ENCODE data around the gene TMEM229B. TPM values are rescaled to one million over a fixed set of nuclear protein-coding genes. Genes with fewer than 3 reads are reported as not detected.

TMEM229B gene
- total and polyA plus RNA-seq, 2 of the 4 experiments (the other 2 are of a cell fraction), result under 0.01 TPM; not detected in 1

DNA sequence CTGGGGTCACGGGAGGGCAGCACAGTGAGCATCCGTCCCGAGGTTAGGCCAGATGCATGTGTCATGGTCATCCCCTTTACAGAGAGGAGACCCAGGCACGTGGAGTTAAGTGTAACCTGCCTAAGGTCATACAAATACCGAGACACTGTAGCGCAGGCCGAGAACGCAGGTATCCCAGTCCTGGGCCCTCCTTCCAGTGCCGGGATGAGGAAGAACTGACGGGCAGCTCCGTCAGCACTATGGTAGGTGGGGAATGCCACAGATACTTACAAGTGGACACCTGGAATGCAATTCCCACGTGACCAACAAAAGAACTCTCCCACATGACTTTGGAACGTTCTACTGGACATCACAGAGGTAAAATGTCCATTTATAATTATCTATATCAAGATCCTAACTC, 8.7 kb upstream of the TMEM229B start:
- Histone ChIP-seq H3K14ac (replicated peaks; ENCODE audit: low read depth, low read length) (no peak overlapping the region), H2AK9ac (replicated peaks; ENCODE audit: low read depth, low read length, poor library complexity) (no peak overlapping the region), H3K9me1 (ENCODE audit: insufficient read depth, low read length) (no peaks in the 10 kb centered on the region), H3K36me3 (ENCODE audit: control insufficient read depth, insufficient read depth, low read length) (no peaks in the 10 kb centered on the region), H2AK5ac (ENCODE audit: low read depth, low read length) (no peak overlapping the region), H3K27ac (ENCODE audit: insufficient read depth, low read length) (no peak overlapping the region), H3K56ac (ENCODE audit: extremely low read depth, insufficient read depth, low read length) (no peak overlapping the region), H3K4ac (ENCODE audit: low read depth, low read length) (no peak overlapping the region), H4K91ac (ENCODE audit: insufficient read depth, low read depth, low read length) (no peak overlapping the region), H2BK120ac (ENCODE audit: low read depth, low read length) (no peak overlapping the region), H3K4me1 (ENCODE audit: control insufficient read depth, insufficient read depth, low read length) (no peaks in the 10 kb centered on the region), H3K9ac (ENCODE audit: low read depth, low read length) (no peak overlapping the region), H4K5ac (ENCODE audit: low read depth, low read length) (no peak overlapping the region), H3K18ac (ENCODE audit: low read depth, low read length) (no peak overlapping the region), H4K8ac (ENCODE audit: low read depth in 2 of 2, low read length in 2 of 2) (no peak overlapping the region), H3K4me2 (ENCODE audit: low read depth, low read length) (no peak overlapping the region), H2AFZ (replicated peaks; ENCODE audit: low read length, poor library complexity) (no peak overlapping the region), H2BK15ac (ENCODE audit: low read depth, low read length) (no peak overlapping the region), H3K9me3 (ENCODE audit: control insufficient read depth, insufficient read depth, low read length) (peaks cover 9% of the 10 kb centered on the region), H3K79me1 (ENCODE audit: low read depth in 1 of 2, low read length in 2 of 2) (no peaks in the 10 kb centered on the region), H2BK5ac (ENCODE audit: low read depth, low read length, poor library complexity, severe bottlenecking) (no peak overlapping the region), H3K27me3 (ENCODE audit: control insufficient read depth, insufficient read depth, low read length) (peaks cover 7% of the 10 kb centered on the region), H2BK20ac (ENCODE audit: low read depth, low read length) (no peak overlapping the region), H4K20me1 (ENCODE audit: insufficient read depth, low read length) (no peaks in the 10 kb centered on the region), H3K23ac (ENCODE audit: low read depth, low read length) (no peak overlapping the region), H3K4me3 (ENCODE audit: insufficient read depth, low read depth, low read length) (no peak overlapping the region)
- no TSS peak for BruUV-seq (replicated peaks)
- no CpG with 5 or more reads among the region's 13 CpGs for WGBS, 2 experiments (ENCODE audit: extremely low coverage in 2 of 2, insufficient read length in 1 of 2)
- intact Hi-C loops (cut with micrococcal nuclease) (no loop called here), dilution Hi-C loops (cut with HindIII; ENCODE audit: low sequenced_read_pairs, unreplicated experiment) (no loop called here), in situ Hi-C loops (cut with MboI; ENCODE audit: low sequenced_read_pairs) (no loop called here)
- CTCF ChIA-PET, result no interaction called here
- ATAC-seq (ENCODE audit: low read depth) (no peak), DNase-seq (no peak)
- TF ChIP-seq POLR2A (IDR thresholded peaks at IDR 0.05; ENCODE audit: low read depth, low read length), result no peak
- TF ChIP-seq NFE2L2 (IDR thresholded peaks at IDR 0.05; ENCODE audit: low read depth, low read length), result no peak
- no peak for TF ChIP-seq FOS (IDR thresholded peaks at IDR 0.05; ENCODE audit: low read depth, low read length)
- no peak for TF ChIP-seq SMC3 (IDR thresholded peaks at IDR 0.05; ENCODE audit: low read depth, low read length)
- TF ChIP-seq, protein P1, sequence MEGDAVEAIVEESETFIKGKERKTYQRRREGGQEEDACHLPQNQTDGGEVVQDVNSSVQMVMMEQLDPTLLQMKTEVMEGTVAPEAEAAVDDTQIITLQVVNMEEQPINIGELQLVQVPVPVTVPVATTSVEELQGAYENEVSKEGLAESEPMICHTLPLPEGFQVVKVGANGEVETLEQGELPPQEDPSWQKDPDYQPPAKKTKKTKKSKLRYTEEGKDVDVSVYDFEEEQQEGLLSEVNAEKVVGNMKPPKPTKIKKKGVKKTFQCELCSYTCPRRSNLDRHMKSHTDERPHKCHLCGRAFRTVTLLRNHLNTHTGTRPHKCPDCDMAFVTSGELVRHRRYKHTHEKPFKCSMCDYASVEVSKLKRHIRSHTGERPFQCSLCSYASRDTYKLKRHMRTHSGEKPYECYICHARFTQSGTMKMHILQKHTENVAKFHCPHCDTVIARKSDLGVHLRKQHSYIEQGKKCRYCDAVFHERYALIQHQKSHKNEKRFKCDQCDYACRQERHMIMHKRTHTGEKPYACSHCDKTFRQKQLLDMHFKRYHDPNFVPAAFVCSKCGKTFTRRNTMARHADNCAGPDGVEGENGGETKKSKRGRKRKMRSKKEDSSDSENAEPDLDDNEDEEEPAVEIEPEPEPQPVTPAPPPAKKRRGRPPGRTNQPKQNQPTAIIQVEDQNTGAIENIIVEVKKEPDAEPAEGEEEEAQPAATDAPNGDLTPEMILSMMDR (conservative IDR thresholded peaks at IDR 0.05; ENCODE audit: low read depth, low read length), result no peak
- TF ChIP-seq CEBPB (IDR thresholded peaks at IDR 0.05; ENCODE audit: low read depth, low read length), result no peak
- no peak for TF ChIP-seq CHD1 (IDR thresholded peaks at IDR 0.05; ENCODE audit: low read depth, low read length)
- TF ChIP-seq RAD21 (IDR thresholded peaks at IDR 0.05; ENCODE audit: low read length), result no peak
- TF ChIP-seq, protein P2, sequence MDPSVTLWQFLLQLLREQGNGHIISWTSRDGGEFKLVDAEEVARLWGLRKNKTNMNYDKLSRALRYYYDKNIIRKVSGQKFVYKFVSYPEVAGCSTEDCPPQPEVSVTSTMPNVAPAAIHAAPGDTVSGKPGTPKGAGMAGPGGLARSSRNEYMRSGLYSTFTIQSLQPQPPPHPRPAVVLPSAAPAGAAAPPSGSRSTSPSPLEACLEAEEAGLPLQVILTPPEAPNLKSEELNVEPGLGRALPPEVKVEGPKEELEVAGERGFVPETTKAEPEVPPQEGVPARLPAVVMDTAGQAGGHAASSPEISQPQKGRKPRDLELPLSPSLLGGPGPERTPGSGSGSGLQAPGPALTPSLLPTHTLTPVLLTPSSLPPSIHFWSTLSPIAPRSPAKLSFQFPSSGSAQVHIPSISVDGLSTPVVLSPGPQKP (IDR thresholded peaks at IDR 0.05; ENCODE audit: borderline replicate concordance, low read depth, low read length), result no peak
- POLR2A ChIA-PET (ENCODE audit: unreplicated experiment), result no interaction called here
